SU-DHL-6 (cell line): ENCODE data around the gene TCP11.

Source experiments
- H2AFZ ChIP-seq: fragments of 200-600 bp; sonication (generic); 2 replicates; pipeline ENCODE4 v1.6.1; 2014; ENCODE audit warnings: low read depth, mild to moderate bottlenecking, moderate library complexity, mixed read lengths, antibody characterized with exemption, low read length; ENCODE audit not compliant: severe bottlenecking
- H3F3A ChIP-seq: fragments of 200-600 bp; shearing (Covaris generic); 2 replicates; pipeline ENCODE4 v1.6.0; 2016; ENCODE audit warnings: antibody characterized with exemption, mild to moderate bottlenecking; ENCODE audit not compliant: insufficient read depth
- H3K27ac ChIP-seq: fragments of 200-600 bp; sonication (generic); 2 replicates; pipeline ENCODE4 v1.5.1; 2016; ENCODE audit warnings: low read depth, mild to moderate bottlenecking, low read length, moderate library complexity, mixed read lengths
- H3K27me3 ChIP-seq: fragments of 200-600 bp; sonication (generic), shearing (Covaris generic); 2 replicates; pipeline ENCODE4 v1.6.0; 2014; ENCODE audit warnings: mild to moderate bottlenecking, low read length
- H3K36me3 ChIP-seq: fragments of 200-600 bp; sonication (generic); 2 replicates; pipeline ENCODE4 v1.6.1; 2014; ENCODE audit warnings: mild to moderate bottlenecking, low read length, mixed read lengths
- H3K4me2 ChIP-seq: fragments of 300-600, 200-600 bp; shearing (Covaris generic), sonication (generic); 2 replicates; pipeline ENCODE4 v1.6.0; 2014; ENCODE audit warnings: low read length, low read depth, mild to moderate bottlenecking; ENCODE audit not compliant: poor library complexity, severe bottlenecking
- H3K4me3 ChIP-seq: fragments of 200-600 bp; sonication (generic); 2 replicates; pipeline ENCODE4 v1.5.1; 2014; ENCODE audit warnings: antibody characterized with exemption, low read length, mild to moderate bottlenecking, mixed read lengths; ENCODE audit not compliant: insufficient read depth, poor library complexity, severe bottlenecking
- H3K79me2 ChIP-seq: fragments of 200-600 bp; sonication (generic); 2 replicates; pipeline ENCODE4 v1.6.1; 2014; ENCODE audit warnings: mild to moderate bottlenecking, low read length, moderate library complexity; ENCODE audit not compliant: insufficient read depth
- H3K9ac ChIP-seq: fragments of 200-600 bp; sonication (generic); 2 replicates; pipeline ENCODE4 v1.7.0; 2014; ENCODE audit warnings: mild to moderate bottlenecking, low read length
- H3K9me2 ChIP-seq: fragments of 200-600 bp; sonication (generic); replicated peaks from 2 replicates; pipeline ENCODE4 v1.6.1; 2014; ENCODE audit warnings: low read length; ENCODE audit not compliant: insufficient read depth
- H3K9me3 ChIP-seq: fragments of 200-600 bp; sonication (generic); 2 replicates; pipeline ENCODE4 v1.6.1; 2014; ENCODE audit warnings: low read length, mixed read lengths; ENCODE audit not compliant: insufficient read depth
- H4K20me1 ChIP-seq: fragments of 200-600 bp; sonication (generic); 2 replicates; pipeline ENCODE4 v1.6.1; 2014; ENCODE audit warnings: low read depth, mild to moderate bottlenecking, antibody characterized with exemption, low read length, moderate library complexity, mixed read lengths
- EZH2phosphoT487 ChIP-seq: fragments of 200-600 bp; sonication (generic), shearing (Covaris generic); conservative IDR thresholded peaks from 2 replicates; pipeline ENCODE4 v1.6.1; 2018; ENCODE audit warnings: mild to moderate bottlenecking, antibody characterized with exemption, low read length, moderate library complexity, mixed read lengths
- TF ChIP-seq, protein P1 (sequence below): fragments of 200-600 bp; sonication (generic); IDR thresholded peaks from one replicate; pipeline ENCODE4 v1.5.1; 2017; ENCODE audit warnings: antibody characterized with exemption, mild to moderate bottlenecking, low read length, moderate library complexity; ENCODE audit not compliant: insufficient read depth, poor library complexity, severe bottlenecking

Gene TCP11

GRCh38 chr6:35186571-35186970, 45.4 kb upstream of the TCP11 start:
- Histone ChIP-seq H4K20me1 (no peaks in the 10 kb centered on the region), H3K9ac (no peak overlapping the region), H3K27me3 (no peaks in the 10 kb centered on the region), H3F3A (no peaks in the 10 kb centered on the region), H3K4me3 (no peak overlapping the region), H2AFZ (no peak overlapping the region), H3K36me3 (no peaks in the 10 kb centered on the region), H3K9me3 (no peaks in the 10 kb centered on the region), H3K4me2 (no peak overlapping the region), H3K27ac (no peak overlapping the region), H3K79me2 (no peaks in the 10 kb centered on the region), H3K9me2 (no peaks in the 10 kb centered on the region)
- no peak for TF ChIP-seq EZH2phosphoT487
- TF ChIP-seq, protein P1, sequence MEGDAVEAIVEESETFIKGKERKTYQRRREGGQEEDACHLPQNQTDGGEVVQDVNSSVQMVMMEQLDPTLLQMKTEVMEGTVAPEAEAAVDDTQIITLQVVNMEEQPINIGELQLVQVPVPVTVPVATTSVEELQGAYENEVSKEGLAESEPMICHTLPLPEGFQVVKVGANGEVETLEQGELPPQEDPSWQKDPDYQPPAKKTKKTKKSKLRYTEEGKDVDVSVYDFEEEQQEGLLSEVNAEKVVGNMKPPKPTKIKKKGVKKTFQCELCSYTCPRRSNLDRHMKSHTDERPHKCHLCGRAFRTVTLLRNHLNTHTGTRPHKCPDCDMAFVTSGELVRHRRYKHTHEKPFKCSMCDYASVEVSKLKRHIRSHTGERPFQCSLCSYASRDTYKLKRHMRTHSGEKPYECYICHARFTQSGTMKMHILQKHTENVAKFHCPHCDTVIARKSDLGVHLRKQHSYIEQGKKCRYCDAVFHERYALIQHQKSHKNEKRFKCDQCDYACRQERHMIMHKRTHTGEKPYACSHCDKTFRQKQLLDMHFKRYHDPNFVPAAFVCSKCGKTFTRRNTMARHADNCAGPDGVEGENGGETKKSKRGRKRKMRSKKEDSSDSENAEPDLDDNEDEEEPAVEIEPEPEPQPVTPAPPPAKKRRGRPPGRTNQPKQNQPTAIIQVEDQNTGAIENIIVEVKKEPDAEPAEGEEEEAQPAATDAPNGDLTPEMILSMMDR = no peak

GRCh38 chr6:35185971-35186370, 44.8 kb upstream of the TCP11 start:
- H3K27ac ChIP-seq = no peak overlapping the region
- TF ChIP-seq, protein P1 = no peak
- TF ChIP-seq EZH2phosphoT487 = no peak
- H3K4me3 ChIP-seq = no peak overlapping the region
- no peaks in the 10 kb centered on the region for H3K79me2 ChIP-seq
- no peak overlapping the region for H3K9ac ChIP-seq
- no peaks in the 10 kb centered on the region for H3K9me2 ChIP-seq
- H3K4me2 ChIP-seq = no peak overlapping the region
- H3F3A ChIP-seq = no peaks in the 10 kb centered on the region
- no peak overlapping the region for H2AFZ ChIP-seq
- no peaks in the 10 kb centered on the region for H3K36me3 ChIP-seq
- no peaks in the 10 kb centered on the region for H4K20me1 ChIP-seq
- H3K9me3 ChIP-seq = no peaks in the 10 kb centered on the region
- H3K27me3 ChIP-seq = no peaks in the 10 kb centered on the region

DNA sequence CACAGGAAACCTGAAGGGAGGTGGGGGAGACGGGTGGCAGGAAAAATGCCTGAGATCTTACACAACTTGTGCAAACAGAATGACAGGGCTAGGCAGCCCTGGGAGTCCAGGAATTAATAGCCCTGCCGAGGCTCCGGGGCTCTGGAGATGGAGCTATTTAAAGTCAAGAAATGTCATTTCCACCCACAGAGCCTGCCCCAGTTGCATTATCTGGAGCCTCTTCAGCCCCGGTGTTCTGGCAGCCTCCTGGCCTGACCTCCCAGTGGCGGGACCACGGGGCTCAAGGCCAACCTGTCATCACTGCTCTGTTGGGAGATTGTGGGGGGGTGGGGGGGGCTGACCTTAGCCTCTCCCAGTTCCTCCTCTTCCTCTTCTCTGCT, 44.2 kb upstream of the TCP11 start:
- Histone ChIP-seq H3K9ac (no peak overlapping the region), H3K4me3 (no peak overlapping the region), H3K4me2 (no peak overlapping the region), H2AFZ (no peak overlapping the region), H3K79me2 (no peaks in the 10 kb centered on the region), H3K9me3 (no peaks in the 10 kb centered on the region), H3K36me3 (no peaks in the 10 kb centered on the region), H3K9me2 (no peaks in the 10 kb centered on the region), H4K20me1 (no peaks in the 10 kb centered on the region), H3F3A (no peaks in the 10 kb centered on the region), H3K27ac (no peak overlapping the region), H3K27me3 (no peaks in the 10 kb centered on the region)
- TF ChIP-seq EZH2phosphoT487 = no peak
- TF ChIP-seq, protein P1 = no peak
